ENCODE results near the gene TMEM132D.
"Not testable (repeated sequence)": the region's sequence is repeated elsewhere in the genome, so short reads cannot be mapped to it uniquely, and the experiment has no call there.

Gene TMEM132D

DNA sequence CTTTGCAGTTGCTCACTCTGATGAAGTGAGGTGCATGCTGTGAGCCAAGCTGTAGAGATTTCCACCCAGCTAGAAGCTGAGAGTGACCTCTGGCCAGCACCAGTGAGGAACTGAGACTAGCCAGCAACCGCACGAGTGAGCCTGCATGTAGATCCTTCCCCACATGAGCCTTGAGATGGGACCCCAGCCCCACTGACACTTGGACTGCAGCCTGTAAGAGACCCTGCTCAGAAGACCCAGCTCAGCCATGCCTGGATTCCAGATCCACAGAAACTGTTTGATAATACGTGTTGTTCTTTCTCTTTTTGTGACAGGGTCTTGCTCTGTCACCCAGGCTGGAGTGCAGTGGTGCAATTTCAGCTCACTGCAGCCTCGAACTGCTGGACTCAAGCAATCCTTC is 821.4 kb downstream of the TMEM132D start:
- DNase-seq = no peak

DNA sequence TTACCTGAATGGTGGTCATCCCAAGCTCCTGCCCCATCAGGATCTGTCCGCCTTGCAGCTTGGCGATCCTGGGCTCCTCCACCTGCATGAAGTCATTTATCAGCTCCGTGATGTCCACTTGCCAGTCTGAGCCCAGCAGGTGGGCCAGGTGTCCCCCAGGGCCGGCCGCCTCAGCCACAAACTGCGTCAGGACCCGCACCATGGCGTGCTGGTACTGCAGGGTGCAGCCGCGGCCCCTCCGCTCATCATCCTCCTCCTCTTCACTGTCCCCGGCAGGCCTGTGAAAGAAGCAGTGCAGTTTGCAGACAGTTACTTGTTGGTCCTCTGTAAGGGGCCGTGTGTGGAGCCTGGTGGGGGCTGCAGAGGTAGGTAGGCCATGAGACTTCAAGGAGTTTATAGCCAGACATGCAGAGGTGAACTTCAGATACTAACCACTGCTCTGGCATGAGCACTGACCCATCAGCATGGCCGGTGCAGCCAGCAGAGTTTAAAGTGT is 822.0 kb downstream of the TMEM132D start:
- DNase-seq = no peak

GRCh38 chr12:129080821-129081220 is 823.0 kb downstream of the TMEM132D start:
- DNase-seq = no peak

- DNase-seq = no peak
Measured at GRCh38 chr12:129080391-129080790, 823.4 kb downstream of the TMEM132D start.

- no peak for DNase-seq
Measured at GRCh38 chr12:129079719-129080118, 824.1 kb downstream of the TMEM132D start.

DNA sequence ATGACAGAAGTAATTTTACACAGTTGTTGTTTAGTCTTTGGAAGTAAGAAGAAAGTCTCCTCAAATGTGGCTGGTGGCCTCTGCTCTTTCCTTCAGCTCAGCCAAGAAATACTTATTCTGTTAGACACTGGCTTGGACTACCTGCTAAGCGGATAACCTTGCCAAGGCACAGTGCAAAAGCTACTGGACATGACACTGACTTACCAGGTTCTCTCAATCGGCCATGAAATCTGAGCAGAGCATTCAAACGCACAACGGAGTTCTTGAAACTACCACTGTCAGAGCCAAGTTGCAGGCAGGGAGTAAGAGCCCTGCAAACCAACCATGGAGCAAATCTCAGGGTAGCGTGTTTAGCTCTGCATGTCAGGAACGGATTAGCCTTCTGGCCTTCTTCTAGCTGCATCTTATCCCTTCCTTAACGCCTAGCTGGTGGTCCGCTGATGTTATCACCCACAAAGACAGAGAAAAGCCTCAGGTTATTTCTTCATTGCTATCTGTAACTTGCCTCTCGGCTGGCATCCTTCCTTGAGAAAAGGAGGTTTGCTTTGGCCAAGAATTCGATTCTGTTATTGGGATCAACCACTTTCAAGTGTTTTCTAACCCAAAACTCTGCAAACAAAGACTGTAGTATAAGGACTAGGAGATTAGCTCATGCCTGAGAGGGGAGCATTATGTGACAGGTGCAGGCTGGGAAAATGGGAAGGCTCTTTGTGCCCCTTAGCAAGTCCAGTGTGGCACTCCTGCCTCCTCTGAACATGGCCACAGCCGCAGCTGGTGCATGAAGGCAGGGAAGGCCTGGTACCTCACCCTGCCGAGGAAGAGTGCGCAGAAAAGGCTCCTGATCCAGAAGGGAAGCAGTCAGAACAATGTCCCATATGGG is 827.1 kb downstream of the TMEM132D start:
- peak; percentile 26 for DNase-seq

GRCh38 chr12:129075460-129076208 is 828.2 kb downstream of the TMEM132D start:
- peak; percentile 79 for DNase-seq

GRCh38 chr12:129074379-129074778 is 829.4 kb downstream of the TMEM132D start:
- DNase-seq = no peak

DNA sequence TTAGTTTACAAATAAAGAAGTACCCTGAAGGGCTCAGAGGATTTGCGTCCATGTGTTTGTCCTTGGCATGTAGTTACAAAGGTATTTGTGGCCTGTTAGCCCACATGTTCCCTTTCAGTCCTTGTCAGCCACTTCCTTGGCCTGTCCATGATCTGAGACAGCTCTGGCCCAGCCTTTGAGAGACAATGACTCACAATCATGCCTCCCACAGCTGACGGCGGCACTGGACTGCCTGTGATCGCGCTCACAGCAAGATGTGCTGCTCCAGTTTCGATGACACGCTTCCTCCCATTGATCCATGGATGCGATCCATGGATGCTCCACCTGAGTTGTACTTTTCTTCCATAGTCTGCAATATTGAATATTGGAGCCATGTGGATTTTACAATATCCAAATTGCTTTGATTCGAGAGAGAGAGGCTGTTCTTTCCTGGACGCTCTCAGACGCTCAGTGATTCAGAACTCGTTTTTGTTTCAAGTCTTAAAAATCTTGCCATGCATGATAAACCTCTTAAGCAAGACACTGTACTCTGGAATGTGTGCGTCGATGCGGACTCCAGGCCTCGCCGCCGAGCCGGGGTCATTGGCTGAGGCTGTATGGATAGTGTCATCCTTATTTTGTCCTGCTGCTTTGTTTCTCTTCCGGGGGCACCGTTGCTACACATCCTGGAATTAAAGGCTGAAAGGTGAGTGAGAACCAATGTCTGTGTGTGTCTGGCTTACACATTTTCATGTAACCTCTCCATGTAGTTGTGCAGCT is 830.5 kb downstream of the TMEM132D start:
- DNase-seq = no peak

DNA sequence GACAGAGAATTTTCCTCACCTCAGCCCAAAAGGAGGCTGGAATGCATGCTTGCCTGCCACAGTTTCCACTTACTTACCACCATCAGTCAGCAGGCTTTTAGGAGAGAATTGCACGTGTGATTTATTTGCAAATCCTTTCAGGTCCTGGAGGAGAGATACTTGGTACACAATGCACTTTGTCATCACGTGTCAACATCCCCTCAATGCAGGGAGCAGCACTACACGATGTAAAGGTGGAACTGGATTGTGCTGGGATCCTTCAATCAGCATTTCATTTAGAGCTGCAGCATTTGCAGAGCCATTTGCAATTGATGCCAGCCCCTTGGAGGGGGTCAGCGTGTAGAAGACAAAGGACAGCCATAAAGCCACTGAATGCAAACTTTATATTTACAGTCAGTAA is 832.5 kb downstream of the TMEM132D start:
- DNase-seq = peak; percentile 74

GRCh38 chr12:129069886-129070285 is 833.9 kb downstream of the TMEM132D start:
- DNase-seq = peak; percentile 21

GRCh38 chr12:129068684-129069083 is 835.1 kb downstream of the TMEM132D start:
- no peak for DNase-seq

DNA sequence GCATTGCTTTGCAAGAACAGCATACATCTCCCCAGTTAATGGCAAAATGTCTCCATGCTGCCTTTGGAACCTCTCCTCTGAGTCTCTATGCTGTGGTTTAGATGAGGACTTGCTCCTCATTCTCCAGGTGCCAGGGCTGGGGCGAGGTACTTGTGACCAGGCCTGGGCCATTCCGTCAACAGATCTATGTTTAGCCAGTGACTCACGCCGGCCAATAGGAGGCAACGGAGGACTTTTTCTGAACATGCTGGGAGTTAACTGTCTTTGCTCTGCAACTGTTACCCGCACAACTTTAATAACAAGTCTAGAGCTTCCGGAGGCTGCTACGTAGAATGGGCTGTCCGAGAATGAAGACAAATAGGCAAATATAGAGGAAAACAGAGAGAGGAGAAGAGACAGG is 836.3 kb downstream of the TMEM132D start:
- DNase-seq = peak; percentile 91

- peak; percentile 79 for DNase-seq
Measured at GRCh38 chr12:129064209-129064855, 839.5 kb downstream of the TMEM132D start.

- DNase-seq = no peak
Measured at GRCh38 chr12:129063600-129063999, 840.2 kb downstream of the TMEM132D start.

- DNase-seq = no peak
Measured at GRCh38 chr12:129053232-129053631, 850.6 kb downstream of the TMEM132D start.

- DNase-seq = no peak
Measured at GRCh38 chr12:129052373-129052772, 851.5 kb downstream of the TMEM132D start.

DNA sequence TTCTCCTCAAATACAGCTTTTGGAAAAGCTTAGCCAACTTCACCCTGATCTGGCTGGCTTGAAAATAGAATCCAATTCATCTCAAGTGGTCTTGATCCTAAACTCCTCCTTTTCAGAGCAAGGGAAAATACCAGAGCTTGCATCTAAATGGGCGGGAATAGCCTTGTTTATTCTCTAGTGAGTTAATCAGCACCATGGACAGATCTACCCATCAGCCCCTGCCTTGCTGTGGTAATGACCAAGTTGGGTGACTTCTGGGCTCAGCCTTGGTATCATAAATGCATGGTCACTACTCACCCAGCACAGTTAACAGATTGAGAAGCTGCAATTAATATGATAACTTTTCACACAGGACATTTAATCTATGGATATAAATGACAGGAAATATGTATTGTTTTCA is 853.9 kb downstream of the TMEM132D start:
- DNase-seq = no peak

DNA sequence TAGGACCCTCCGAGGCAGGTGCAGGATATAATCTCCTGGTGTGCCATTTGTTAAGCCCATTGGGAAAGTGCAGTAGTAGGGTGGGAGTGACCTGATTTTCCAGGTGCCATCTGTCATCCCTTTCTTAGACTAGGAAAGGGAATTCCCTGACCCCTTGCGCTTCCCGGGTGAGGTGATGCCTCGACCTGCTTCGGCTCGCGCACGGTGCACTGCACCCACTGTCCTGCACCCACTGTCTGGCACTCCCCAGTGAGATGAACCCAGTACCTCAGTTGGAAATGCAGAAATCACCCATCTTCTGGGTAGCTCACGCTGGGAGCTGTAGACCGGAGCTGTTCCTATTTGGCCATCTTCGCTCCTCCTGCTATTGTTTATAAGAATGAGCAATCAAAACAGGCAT is 860.5 kb downstream of the TMEM132D start:
- not testable (repeated sequence) for DNase-seq

DNA sequence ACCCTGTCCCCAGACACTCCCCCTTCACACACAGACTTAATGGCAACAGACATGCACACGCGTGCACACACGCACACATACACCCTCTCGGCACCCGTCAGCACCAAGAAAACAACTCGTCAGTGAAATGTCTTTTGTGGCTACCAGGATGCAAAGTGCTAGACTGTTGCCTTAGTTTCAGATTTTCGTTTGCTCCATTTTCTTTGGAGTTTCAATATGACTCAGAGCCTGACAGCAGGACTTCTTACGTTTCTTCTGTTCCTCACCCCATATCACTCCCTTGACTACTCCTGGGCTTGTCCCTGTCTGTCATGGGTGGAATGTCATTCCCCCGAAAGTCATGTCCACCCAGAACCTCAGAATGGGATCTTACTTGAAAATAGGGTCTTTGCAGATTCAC is 867.7 kb downstream of the TMEM132D start:
- DNase-seq = no peak

- DNase-seq = no peak
Measured at GRCh38 chr12:129034558-129035289, 869.1 kb downstream of the TMEM132D start.

DNA sequence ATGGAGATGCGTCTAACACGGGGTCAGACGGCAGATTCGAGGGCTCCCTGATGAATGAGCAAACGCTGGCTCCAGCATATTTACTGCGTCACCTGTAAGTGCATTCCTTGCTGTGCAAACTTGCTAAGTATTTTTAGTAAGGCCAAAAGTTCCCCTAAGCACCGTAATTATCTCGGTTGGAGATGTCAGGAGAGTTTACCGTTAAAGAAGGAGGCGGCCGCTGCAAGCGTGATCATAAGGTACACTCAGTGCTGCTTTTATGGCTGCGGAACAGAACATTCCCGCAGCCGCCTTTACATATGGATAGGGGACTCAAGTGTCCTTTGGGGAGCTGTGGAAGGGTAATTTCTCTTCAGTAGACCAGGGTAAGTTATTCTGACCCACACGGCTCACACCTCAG is 875.0 kb downstream of the TMEM132D start:
- DNase-seq = no peak
